ENCODE data around the gene PPP6R2.

DNA sequence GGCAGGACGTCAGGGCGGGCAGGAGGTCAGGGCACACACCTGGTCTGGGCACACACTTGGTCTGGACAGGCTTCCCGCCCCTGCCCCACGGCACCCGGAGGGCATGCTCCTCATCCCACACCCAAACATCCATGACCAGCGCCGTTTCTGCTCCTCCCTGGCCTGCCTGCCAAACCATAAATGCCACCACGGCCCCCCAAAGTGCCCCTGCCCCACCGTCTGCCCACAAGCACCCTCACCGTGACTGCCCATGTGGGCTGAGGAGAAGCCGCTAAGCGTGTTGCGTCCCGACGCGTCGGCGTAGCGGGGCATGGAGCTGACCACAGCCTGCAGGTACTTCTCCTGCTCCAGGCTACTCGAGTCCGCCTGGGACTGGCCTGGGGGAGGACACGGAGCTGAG, 115.9 kb downstream of the PPP6R2 start:
- TF ChIP-seq, protein P1, sequence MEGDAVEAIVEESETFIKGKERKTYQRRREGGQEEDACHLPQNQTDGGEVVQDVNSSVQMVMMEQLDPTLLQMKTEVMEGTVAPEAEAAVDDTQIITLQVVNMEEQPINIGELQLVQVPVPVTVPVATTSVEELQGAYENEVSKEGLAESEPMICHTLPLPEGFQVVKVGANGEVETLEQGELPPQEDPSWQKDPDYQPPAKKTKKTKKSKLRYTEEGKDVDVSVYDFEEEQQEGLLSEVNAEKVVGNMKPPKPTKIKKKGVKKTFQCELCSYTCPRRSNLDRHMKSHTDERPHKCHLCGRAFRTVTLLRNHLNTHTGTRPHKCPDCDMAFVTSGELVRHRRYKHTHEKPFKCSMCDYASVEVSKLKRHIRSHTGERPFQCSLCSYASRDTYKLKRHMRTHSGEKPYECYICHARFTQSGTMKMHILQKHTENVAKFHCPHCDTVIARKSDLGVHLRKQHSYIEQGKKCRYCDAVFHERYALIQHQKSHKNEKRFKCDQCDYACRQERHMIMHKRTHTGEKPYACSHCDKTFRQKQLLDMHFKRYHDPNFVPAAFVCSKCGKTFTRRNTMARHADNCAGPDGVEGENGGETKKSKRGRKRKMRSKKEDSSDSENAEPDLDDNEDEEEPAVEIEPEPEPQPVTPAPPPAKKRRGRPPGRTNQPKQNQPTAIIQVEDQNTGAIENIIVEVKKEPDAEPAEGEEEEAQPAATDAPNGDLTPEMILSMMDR (conservative IDR thresholded peaks at IDR 0.05; ENCODE audit: low read length), result no peak
- no peak for TF ChIP-seq EZH2phosphoT487 (IDR thresholded peaks at IDR 0.05; ENCODE audit: borderline replicate concordance)

All from Loucy (cell line).